ENCODE results near the gene RPS27.

Gene RPS27

DNA sequence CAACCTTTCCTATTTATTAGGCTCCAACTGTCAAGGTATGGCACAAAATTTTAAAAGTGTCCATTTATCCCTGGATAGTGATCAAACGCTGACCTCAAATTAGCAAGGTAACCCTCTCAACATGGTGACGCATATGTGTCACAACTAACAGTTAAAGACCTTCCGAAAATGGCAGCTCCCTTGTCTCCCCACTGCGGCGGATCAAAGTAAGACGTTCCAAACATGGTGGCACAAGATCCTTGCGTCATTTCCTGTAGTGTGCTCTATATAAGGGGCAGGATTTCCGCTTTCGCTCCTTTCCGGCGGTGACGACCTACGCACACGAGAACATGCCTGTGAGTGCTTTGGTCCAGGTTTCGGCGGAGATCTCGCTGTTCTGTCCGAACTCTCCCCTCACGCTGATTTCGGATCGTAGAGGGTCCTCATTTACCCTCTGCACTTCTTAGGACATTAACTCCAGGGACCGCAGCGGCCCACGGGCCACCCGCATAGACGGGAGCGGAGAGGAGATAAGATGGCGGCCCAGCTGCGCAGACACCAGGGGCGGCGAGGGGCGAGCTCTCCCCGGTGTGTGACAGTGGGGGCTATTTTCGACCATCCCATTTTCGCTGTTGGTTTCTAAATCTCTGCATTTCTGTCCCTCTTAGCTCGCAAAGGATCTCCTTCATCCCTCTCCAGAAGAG is at the start of gene RPS27:
RPS27 (plus strand) TSS at position 295 of the 683 bp plus-strand sequence; CDS start at position 330, 35 bp downstream.
- DNase-seq, result peak; percentile 99

DNA sequence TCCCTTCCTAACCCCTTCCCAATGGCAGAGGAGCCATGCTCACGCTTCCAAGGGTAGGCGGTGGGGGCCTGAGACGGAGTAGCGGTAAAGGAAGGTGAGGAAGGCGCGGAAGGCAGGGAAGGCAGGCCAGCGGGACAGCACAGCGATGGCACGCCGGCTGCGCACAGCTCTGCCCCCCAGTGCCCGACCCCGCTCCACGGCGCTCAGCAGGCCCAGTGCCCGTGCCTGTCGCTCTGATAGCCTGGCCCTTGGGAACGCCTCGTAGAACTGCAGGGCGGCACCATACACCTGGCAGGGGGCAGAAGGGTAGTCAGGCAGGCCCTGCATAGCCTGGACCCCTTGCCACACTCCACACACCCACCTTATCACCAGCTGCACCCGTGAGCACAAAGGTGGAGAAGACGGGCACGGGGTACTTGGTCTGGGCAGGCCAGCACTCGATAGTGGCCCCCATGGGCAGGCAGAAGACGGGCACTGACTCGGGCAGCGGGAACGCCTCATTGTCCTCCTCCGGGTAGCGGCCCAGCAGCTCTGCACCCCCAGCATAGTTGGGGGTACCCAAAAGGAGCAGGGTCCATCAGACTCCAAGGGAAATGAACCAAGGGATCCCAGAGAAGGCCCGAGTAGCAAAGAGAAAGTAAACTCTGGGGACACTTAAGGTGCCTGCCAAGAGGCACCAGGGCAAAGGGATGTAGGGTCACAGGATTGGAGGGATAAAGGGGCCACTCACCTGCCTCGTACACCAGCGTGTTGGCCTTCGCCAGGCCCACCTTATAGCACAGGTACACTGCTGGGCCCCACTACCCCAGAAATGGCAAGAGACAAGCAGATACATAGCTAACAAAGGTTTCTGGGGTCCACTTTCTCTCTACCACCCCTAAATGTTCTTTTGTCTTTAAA is 48.5 kb upstream of the RPS27 start:
- no peak for DNase-seq

DNA sequence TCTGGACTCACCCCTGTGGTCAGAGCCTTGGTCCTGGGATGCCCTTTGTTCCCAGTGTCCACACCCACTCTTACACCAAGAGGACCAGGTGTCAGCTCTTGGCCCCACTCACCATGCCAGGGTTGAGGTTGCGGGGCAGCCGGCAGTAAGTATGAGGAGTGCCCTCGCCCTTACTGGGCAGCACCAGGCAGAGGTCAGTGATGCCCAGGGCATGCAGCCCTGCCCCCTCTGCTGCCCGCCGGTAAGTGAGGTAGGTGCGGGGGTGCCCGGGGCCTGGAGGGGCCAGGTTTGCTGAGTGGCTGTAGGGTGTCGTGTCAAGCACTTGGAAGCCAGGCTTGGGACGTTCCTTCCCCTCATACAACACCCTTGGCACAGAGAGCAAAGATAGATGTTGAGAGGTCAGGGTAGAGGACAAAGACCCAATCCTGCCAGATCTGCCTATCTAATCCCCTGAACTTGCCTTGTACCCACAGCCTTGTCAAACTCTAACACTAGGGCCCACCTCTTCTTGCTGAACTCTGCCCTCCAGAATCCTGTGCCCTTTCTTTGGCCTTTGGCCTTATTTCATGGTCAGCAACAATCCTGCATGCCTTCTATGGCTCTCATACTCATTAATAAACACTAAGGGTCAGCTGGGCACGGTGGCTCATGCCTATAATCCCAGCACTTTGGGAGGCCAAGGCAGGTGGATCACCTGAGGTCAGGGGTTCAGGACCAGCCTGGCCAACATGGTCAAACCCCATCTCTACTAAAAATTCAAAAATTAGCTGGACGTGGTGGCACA is 47.6 kb upstream of the RPS27 start:
- no peak for DNase-seq

GRCh38 chr1:153944005-153944826 is 46.3 kb upstream of the RPS27 start:
- no peak for DNase-seq

GRCh38 chr1:153944827-153945117 is 45.8 kb upstream of the RPS27 start:
- DNase-seq, result no peak

- peak in 1 of 2 experiments; percentile 56 for DNase-seq
These were observed 45.3 kb upstream of the RPS27 start for GRCh38 chr1:153945131-153945794.

GRCh38 chr1:153945795-153946621 is 44.6 kb upstream of the RPS27 start:
- DNase-seq, result peak; percentile 54 to 59

- DNase-seq, result peak; percentile 78 to 84
These were observed 43.8 kb upstream of the RPS27 start, which contains the start of gene DENND4B for GRCh38 chr1:153946622-153947241. Gene DENND4B, minus strand, starts transcription at chr1:153946718. Its CDS starts 2,344 bp downstream, at chr1:153944374.

DNA sequence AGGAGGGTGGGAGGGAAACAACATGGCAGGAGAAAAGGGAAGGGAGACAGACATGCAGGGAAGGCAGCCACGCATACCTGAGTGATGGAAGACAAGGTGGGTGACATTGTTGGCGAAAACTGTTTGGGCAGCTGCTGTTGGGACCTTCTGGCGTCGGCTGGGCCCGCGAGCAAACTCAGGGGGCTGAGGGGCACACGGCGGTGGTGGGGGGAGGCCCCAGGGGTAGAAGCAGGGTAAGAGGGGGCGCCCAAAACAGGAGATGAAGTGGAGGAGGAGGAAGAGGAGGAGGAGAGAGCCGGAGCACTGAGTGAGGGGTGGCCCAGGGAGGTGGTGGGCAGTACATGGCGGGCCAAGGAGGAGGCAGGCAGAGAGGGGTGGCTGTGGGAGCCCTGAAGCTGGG is 39.4 kb upstream of the RPS27 start:
- no peak for DNase-seq

- DNase-seq, result no peak
These were observed 38.8 kb upstream of the RPS27 start for GRCh38 chr1:153951801-153952200.

DNA sequence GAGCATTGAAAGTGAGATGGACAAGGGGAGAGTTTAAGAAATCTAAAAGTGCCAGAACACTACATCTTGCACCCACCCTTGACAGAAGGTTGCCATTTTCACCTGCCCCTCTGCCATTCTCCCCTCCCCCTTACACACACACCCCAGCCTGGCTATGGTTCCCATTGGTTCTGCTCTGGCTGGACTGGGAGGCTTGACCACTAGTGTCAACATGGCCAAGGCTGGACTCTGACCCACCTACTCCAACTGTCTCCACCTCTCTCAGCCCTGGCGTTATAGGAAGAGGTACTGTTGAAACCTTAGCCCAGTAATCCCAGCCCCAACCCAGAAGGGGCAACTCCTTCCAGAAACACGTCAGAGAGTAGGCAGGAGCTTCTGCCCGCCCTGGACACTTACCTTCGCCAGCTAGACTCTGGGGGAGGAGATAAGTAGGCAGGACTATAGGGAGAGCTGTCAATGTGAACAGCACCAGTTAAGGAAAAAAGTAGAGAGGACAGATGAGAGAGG is 36.6 kb upstream of the RPS27 start:
- DNase-seq, result no peak

DNA sequence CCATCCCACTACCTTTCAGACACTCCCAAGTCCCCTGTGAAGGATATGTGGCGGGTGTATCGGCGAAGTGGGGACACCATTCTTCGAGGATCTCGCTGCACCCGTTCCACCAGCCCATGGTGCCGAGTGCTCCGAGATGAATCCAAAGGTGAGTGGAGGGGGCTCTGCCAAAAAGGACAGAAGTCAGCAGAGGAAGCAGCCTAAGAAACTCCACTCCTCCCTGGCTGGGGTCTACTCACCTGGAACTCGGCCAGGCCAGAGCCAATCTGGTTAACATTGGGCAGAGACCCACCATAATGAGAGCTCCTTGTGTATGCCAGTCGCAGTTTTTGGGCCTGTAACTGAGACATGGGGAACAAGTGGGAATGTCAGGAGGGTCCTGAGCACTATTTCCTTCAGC is 35.7 kb upstream of the RPS27 start:
- DNase-seq, result no peak

- DNase-seq, result no peak
These were observed 33.4 kb upstream of the RPS27 start for GRCh38 chr1:153956997-153957715.

GRCh38 chr1:153957744-153958110 is 32.8 kb upstream of the RPS27 start:
- DNase-seq, result peak in 1 of 2 experiments; percentile 56

DNA sequence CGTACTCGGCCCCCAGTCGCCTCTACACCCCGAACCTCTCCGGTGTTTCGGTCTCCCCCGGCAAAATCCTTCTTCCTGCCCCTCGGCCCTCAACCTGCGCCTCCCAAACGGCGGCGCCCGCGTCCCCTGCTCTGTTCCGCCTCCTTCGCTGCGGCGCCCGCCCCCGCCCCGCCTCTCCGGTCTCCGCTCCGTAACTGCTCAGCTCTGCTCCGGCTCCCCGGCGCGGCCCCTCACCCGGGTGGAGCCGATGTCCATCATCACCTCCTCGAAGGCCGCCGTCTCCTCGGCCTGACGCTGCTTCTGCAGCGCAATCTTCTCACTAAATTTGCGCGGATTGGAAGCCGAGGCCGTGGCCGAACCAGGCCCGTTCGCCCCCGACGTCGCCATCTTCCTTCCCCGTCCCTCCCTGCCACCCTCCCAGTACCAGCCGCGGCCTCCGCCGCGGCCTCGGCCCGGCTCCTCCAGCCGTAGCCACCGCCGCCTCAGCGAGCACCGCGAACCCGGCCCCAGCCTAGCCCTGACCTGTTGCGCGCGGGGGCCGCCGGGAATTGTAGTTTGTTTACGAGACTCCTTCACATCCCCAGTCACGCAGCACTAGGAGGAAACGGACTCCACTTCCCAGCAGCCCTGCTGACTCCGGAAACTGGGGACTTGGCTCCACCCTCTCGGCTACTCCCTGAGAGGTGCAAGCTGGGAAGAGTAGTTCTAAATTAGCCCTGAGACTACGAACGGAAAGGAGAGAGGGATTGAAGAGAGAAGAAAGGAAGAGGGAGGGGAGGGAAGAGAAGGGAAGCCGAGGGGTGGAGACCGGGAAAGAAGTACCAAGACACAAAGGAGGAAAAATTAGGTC is 32.2 kb upstream of the RPS27 start, which contains the start of gene CRTC2:
CRTC2 (minus strand) TSS at position 502 of the 850 bp plus-strand sequence; CDS start at position 387, 115 bp downstream.
- DNase-seq, result peak; percentile 99 to 100

- no peak for DNase-seq
These were observed 31.7 kb upstream of the RPS27 start for GRCh38 chr1:153958961-153959260.

DNA sequence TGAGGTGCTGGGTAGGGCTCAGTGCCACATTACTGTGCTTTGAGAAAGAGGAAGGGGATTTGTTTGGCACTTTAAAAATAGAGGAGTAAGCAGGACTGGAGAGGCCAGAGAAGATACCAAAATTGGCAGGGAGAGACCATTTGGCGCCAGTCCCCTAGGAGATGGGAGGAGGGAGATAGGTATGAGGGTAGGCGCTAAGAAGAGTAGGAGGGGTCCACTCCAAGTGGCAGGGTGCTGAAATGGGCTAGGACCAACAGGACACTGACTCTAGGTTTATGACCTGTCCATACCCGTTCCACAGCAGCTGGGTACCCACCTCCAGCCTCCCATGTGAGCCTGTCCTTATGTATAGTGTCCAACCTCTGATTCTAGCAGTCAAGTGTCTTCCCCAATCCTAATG is 31.1 kb upstream of the RPS27 start:
- no peak for DNase-seq

- DNase-seq, result no peak
These were observed 30.4 kb upstream of the RPS27 start for GRCh38 chr1:153960206-153960605.

DNA sequence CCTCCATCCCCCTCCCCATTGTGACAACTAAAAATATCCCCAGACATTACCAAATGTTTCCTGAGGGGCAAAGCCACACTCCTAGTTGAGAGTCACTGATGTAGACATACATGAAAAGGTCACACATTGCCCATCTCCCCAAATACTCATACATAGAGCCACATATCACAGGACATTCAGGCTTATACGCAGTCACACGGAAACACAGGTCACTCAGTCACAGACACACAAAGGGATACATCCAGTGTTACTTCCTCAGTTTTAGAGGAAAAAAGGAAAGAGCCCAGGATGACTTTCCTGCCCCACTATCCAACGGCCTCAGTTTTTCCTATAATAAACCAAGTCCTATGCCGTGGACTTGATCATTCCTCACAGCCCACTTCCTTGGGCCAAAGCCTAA is 29.1 kb upstream of the RPS27 start:
- no peak for DNase-seq

Measured in NCI-H2081 (cell line).